GM12801 (cell line): ENCODE results near the gene RRAS2.

ENCODE experiments used
- CTCF ChIP-seq: IDR thresholded peaks from one replicate; pipeline ENCODE4 v1.5.1; 2011; ENCODE audit warnings: control low read depth; ENCODE audit not compliant: insufficient read length; ENCODE audit errors: extremely low read depth

The RRAS2 gene

GRCh38 chr11:14320020-14320419 lies 39.0 kb downstream of the RRAS2 start:
- TF ChIP-seq CTCF = no peak

GRCh38 chr11:14318581-14318981 lies 40.4 kb downstream of the RRAS2 start:
- no peak for TF ChIP-seq CTCF

- TF ChIP-seq CTCF = no peak
Measured at GRCh38 chr11:14317659-14318325, 41.2 kb downstream of the RRAS2 start.

GRCh38 chr11:14315130-14315529 lies 43.9 kb downstream of the RRAS2 start:
- no peak for TF ChIP-seq CTCF

GRCh38 chr11:14314127-14314526 lies 44.9 kb downstream of the RRAS2 start:
- no peak for TF ChIP-seq CTCF

- TF ChIP-seq CTCF = no peak
Measured at GRCh38 chr11:14312736-14313438, 46.1 kb downstream of the RRAS2 start.

GRCh38 chr11:14310679-14311078 lies 48.3 kb downstream of the RRAS2 start:
- TF ChIP-seq CTCF = no peak
